Measurements from ENCODE around the gene CPTP.

- TF ChIP-seq, protein P1, sequence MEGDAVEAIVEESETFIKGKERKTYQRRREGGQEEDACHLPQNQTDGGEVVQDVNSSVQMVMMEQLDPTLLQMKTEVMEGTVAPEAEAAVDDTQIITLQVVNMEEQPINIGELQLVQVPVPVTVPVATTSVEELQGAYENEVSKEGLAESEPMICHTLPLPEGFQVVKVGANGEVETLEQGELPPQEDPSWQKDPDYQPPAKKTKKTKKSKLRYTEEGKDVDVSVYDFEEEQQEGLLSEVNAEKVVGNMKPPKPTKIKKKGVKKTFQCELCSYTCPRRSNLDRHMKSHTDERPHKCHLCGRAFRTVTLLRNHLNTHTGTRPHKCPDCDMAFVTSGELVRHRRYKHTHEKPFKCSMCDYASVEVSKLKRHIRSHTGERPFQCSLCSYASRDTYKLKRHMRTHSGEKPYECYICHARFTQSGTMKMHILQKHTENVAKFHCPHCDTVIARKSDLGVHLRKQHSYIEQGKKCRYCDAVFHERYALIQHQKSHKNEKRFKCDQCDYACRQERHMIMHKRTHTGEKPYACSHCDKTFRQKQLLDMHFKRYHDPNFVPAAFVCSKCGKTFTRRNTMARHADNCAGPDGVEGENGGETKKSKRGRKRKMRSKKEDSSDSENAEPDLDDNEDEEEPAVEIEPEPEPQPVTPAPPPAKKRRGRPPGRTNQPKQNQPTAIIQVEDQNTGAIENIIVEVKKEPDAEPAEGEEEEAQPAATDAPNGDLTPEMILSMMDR (IDR thresholded peaks at IDR 0.05; ENCODE audit: borderline replicate concordance, extremely low read depth, low read length, poor library complexity, severe bottlenecking) = no peak
- TF ChIP-seq EZH2 (IDR thresholded peaks at IDR 0.05; ENCODE audit: borderline replicate concordance, low read depth, low read length, severe bottlenecking) = no peak
Measured at GRCh38 chr1:1326075-1326605, 1.5 kb downstream of the CPTP start.

Measured in DND-41 (cell line).